ENCODE measurements around the gene DOCK8. TPM values are rescaled to one million over a fixed set of nuclear protein-coding genes. Genes with fewer than 3 reads are reported as not detected.
A peak's percentile ranks its signal among the peaks of the same experiment; 100 is the strongest.

The DOCK8 gene
- total RNA-seq, 1 experiment from 2014 or later = 2.2 TPM

DNA sequence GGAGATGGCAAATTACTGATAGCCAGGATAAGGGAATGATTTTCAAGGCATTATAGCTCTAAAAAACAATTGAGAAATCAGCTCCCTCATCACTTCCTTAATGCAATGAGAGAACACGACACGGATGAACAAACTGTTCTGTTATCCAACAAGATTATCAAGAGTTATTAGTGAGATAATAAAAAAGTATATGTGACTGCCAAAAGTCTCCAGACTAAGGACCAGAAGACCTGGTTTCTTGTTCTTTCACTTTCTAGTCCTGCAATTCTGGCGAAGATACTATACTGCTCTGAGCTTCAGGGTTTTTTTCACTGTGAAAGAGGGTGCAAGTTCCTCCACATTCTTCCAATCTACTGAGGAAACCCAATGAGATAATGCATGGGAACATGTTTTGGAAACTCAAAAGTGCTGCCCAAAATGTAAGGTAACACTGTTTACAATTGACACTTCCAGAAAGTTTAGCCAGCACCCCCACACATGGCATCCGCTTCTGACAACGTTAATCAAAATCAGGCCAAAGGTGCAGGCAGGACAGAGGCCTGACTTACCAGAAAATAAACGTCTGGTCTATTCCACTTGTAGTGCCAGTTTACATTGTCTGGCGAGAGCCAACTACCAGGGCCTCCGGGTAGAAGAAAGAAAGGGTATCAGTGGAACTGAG, 254.2 kb downstream of the DOCK8 start:
- H3K4me1 ChIP-seq = peaks cover 3% of the 10 kb centered on the region; the same call in 1 of the 2 replicates
- DNase-seq = no peak
- H3K36me3 ChIP-seq = no peaks in the 10 kb centered on the region
- no peaks in the 10 kb centered on the region for H3K9me3 ChIP-seq (replicated peaks)
- peak overlapping the region; percentile 79 for H3K4me3 ChIP-seq
- peak overlapping the region; percentile 87; the same call in 1 of the 2 replicates for H3K27ac ChIP-seq
- no peaks in the 10 kb centered on the region for H3K27me3 ChIP-seq

- peaks cover 3% of the 10 kb centered on the region; the same call in 1 of the 2 replicates for H3K4me1 ChIP-seq
- peak overlapping the region; percentile 79 for H3K4me3 ChIP-seq
- no peaks in the 10 kb centered on the region for H3K9me3 ChIP-seq (replicated peaks)
- no peaks in the 10 kb centered on the region for H3K27me3 ChIP-seq
- peak; percentile 83 to 91 for DNase-seq
- peak overlapping the region; percentile 87 for H3K27ac ChIP-seq
- no peaks in the 10 kb centered on the region for H3K36me3 ChIP-seq
Measured at GRCh38 chr9:469672-470551, 255.2 kb downstream of the DOCK8 start.

DNA sequence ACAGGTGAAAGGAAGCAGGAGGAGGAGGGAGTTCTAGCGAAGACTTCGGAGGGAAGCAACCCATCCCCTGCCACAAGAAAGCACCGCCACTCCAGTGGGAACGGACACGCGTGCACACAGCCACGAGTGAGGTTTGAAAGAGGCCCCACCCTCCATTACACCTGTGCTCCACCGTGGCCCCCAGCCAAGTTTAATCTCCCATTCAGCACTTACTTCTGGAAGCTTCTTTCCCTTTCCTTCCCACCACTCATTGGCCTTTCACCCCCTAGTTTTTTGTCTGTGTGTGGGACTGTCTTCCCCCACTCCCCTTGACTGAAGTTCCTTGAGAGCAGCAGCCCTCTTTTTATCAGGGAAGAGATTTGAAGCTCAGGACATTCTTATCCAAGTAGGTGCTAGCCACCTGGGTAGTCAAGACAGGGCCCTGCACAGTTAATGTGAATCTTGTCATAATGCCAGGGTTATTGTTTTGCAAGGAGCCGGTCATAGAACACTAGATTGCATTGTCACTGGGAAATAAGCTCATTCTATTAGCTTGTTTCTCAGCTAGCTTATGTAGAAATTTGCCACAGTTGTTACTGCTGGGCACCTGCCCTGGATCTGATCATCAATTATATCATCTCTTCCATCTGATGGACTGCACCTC, 256.0 kb downstream of the DOCK8 start:
- H3K27me3 ChIP-seq = no peaks in the 10 kb centered on the region
- H3K27ac ChIP-seq = peak overlapping the region; percentile 20
- peak overlapping the region; percentile 79 for H3K4me3 ChIP-seq
- no peaks in the 10 kb centered on the region for H3K36me3 ChIP-seq
- H3K4me1 ChIP-seq = peaks cover 3% of the 10 kb centered on the region; the same call in 1 of the 2 replicates
- H3K9me3 ChIP-seq (replicated peaks) = no peaks in the 10 kb centered on the region
- no peak for DNase-seq

DNA sequence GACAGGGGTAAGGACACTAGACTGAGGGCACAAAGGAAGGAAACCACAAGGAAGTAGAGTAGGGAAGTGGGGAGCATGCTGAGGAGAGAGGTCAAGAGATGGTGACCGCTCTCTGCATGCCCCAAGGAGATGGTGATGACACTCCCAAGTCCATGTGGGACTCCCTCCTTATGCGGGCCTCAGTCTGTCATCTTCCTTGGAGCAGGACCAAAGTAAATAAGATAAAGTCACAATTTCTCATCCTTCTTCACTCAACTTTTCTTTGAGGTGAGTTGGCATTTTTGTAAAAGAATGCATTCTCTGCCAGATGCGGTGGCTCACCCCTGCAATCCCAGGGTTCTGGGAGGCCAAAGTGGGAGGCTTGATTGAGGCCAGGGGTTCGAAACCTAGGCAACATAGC, 256.7 kb downstream of the DOCK8 start:
- H3K27ac ChIP-seq = no peak overlapping the region
- H3K9me3 ChIP-seq (replicated peaks) = no peaks in the 10 kb centered on the region
- H3K4me1 ChIP-seq = peaks cover 3% of the 10 kb centered on the region; the same call in 1 of the 2 replicates
- no peak for DNase-seq
- no peak overlapping the region for H3K4me3 ChIP-seq
- no peaks in the 10 kb centered on the region for H3K36me3 ChIP-seq
- no peaks in the 10 kb centered on the region for H3K27me3 ChIP-seq

DNA sequence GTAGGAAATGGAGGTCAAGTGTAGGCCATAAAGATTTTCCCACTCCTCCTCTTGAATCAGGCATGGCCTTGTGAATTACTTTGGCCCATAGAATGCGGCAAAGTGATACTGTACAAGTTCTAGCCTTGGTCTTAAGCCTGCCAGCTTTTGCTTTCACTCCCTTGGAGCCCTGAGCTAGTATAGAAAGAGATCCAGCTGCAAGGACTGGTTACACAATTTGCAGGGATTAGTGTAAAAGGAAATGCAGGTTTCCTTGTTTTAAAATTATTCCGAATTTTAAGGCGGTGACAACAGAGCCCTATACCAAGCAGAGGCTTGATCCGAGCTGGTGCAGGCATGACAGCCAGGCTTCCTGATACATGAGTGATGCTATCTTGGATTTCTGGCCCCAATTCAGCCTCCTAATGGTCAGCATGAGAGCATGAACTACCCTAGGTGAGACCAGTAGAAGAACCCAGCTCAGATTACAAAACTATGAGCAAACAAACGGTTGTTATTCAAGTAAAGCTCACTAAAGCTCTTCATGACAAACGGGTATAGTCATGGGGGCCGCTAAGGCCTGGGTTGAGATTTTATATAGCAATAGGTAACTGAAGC, 257.9 kb downstream of the DOCK8 start:
- Histone ChIP-seq H3K4me1 (peaks cover 3% of the 10 kb centered on the region; the same call in 1 of the 2 replicates), H3K4me3 (no peak overlapping the region), H3K9me3 (replicated peaks) (no peaks in the 10 kb centered on the region), H3K36me3 (no peaks in the 10 kb centered on the region), H3K27me3 (no peaks in the 10 kb centered on the region), H3K27ac (no peak overlapping the region)
- DNase-seq = no peak

DNA sequence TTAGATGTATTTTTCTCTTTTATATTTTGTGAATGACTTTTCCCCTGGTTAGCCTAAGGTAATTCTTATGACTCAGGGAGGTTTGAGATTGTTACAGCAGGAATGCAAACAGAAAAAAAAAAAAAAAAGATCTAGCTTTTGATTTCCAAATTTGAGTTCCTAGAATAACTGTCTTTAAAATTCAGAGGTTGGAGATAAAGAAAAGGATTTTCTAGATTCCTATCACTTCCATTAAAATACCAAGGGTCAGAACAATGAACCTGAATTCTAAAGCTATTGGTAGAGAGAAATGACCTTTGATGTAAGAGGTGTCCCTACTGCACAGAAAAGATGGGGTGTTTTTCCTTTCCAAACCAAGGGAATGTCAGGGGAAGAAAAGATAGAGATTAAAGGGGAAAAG, 262.5 kb downstream of the DOCK8 start:
- DNase-seq = no peak
- Histone ChIP-seq H3K9me3 (replicated peaks) (no peaks in the 10 kb centered on the region), H3K4me1 (no peaks in the 10 kb centered on the region), H3K27ac (no peak overlapping the region), H3K36me3 (no peaks in the 10 kb centered on the region), H3K4me3 (no peak overlapping the region), H3K27me3 (no peaks in the 10 kb centered on the region)

GRCh38 chr9:479304-479970, 264.8 kb downstream of the DOCK8 start:
- Histone ChIP-seq H3K27ac (no peak overlapping the region), H3K27me3 (no peaks in the 10 kb centered on the region), H3K9me3 (replicated peaks) (no peaks in the 10 kb centered on the region), H3K4me3 (no peak overlapping the region), H3K4me1 (no peaks in the 10 kb centered on the region), H3K36me3 (no peaks in the 10 kb centered on the region)
- DNase-seq = no peak

- Histone ChIP-seq H3K36me3 (no peaks in the 10 kb centered on the region), H3K4me1 (no peaks in the 10 kb centered on the region), H3K4me3 (no peak overlapping the region), H3K27me3 (no peaks in the 10 kb centered on the region), H3K27ac (no peak overlapping the region), H3K9me3 (replicated peaks) (no peaks in the 10 kb centered on the region)
- no peak for DNase-seq
Measured at GRCh38 chr9:479971-480350, 265.3 kb downstream of the DOCK8 start.

DNA sequence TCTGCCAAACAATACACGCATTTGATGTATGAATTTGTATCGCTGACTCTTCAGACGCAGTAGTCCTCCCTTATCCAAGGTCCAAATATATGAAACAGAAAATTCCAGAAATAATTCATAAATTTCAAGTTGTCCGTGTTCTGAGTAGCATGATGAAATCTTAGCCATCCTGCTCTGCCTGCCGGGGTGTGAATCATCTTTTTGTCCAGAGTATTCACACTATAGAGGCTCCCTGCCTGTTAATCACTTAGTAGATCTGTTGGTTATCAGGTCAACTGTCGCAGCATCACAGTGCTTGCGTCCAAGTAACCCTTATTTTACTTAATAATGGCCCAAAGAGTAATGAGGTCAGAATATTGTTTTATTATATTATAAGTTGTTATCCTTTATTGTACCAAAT, 268.1 kb downstream of the DOCK8 start:
- no peak overlapping the region for H3K4me3 ChIP-seq
- no peak for DNase-seq
- no peaks in the 10 kb centered on the region for H3K27me3 ChIP-seq
- no peak overlapping the region for H3K27ac ChIP-seq
- H3K4me1 ChIP-seq = no peaks in the 10 kb centered on the region
- H3K36me3 ChIP-seq = no peaks in the 10 kb centered on the region
- H3K9me3 ChIP-seq (replicated peaks) = no peaks in the 10 kb centered on the region

DNA sequence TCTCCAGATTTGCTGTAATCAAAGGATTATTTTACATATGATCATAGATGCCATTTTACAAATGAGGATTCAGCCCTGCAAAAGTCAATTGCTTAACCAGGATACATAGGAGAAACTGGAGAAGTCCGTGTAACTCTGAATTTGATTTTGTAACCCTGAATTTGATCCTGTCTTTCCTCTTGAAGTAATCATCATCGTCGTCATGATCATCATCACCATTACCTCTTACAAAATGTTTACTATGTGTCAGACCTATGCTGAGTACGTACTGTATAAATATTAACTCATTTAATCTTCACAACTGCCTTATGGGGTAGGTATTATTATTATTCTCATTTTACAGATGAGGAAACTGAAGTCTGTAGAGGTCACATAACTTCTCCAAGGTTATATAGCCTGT, 271.5 kb downstream of the DOCK8 start:
- Histone ChIP-seq H3K4me3 (no peak overlapping the region), H3K36me3 (no peaks in the 10 kb centered on the region), H3K27me3 (no peaks in the 10 kb centered on the region), H3K27ac (no peak overlapping the region), H3K9me3 (replicated peaks) (no peaks in the 10 kb centered on the region), H3K4me1 (no peaks in the 10 kb centered on the region)
- no peak for DNase-seq

DNA sequence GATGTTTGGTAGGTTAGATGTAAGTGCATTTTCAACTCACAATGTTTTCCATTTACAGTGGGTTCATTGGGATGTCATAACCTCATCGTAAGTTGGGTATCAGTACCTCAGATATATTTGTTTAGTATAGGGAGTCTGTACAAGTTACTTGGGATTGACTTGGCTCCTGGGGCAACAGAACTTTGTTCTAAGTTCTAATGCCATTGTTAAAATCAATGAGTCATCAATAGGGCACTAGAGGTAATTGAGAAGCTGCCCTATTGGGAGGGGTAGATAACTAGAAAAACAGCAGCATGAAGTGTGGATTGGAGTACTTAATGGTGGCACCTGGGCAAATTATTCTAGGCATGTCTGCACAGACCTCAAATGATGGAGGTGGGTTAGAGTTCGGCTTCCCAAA, 272.8 kb downstream of the DOCK8 start:
- no peaks in the 10 kb centered on the region for H3K4me1 ChIP-seq
- no peaks in the 10 kb centered on the region for H3K9me3 ChIP-seq (replicated peaks)
- H3K27ac ChIP-seq = no peak overlapping the region
- H3K27me3 ChIP-seq = no peaks in the 10 kb centered on the region
- no peaks in the 10 kb centered on the region for H3K36me3 ChIP-seq
- DNase-seq = no peak
- no peak overlapping the region for H3K4me3 ChIP-seq

DNA sequence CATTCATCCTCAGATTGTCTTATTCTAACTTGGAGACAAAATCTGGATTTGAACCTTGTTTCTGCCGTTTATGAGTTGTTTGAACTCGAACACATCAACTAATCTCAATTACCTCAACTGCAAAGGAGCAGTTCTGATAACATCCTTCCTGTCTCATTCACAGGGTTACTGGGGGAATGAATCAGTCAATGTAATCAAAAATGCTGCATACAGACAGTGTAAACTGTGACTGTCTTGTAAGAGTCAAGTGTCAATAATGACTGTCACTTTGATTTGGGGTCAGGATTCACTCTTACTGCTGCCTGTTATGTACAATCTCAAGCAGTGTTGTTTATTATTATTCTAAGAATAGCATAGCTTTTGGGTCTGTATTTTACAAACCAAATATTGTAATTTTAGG, 273.8 kb downstream of the DOCK8 start:
- H3K27ac ChIP-seq = no peak overlapping the region
- H3K4me3 ChIP-seq = no peak overlapping the region
- no peaks in the 10 kb centered on the region for H3K9me3 ChIP-seq (replicated peaks)
- H3K27me3 ChIP-seq = no peaks in the 10 kb centered on the region
- no peaks in the 10 kb centered on the region for H3K36me3 ChIP-seq
- H3K4me1 ChIP-seq = no peaks in the 10 kb centered on the region
- no peak for DNase-seq

GRCh38 chr9:489198-490197, 274.8 kb downstream of the DOCK8 start:
- Histone ChIP-seq H3K4me1 (no peaks in the 10 kb centered on the region), H3K27ac (no peak overlapping the region), H3K9me3 (replicated peaks) (no peaks in the 10 kb centered on the region), H3K36me3 (no peaks in the 10 kb centered on the region), H3K27me3 (no peaks in the 10 kb centered on the region), H3K4me3 (no peak overlapping the region)
- no peak for DNase-seq
